GM21390 (cell line): ENCODE data around the gene FOLR2.
"Not testable (repeated sequence)": the region's sequence is repeated elsewhere in the genome, so short reads cannot be mapped to it uniquely, and the experiment has no call there.

Experiments
- ATAC-seq: cut with Tn5 transposase; IDR thresholded peaks from one replicate; pipeline ENCODE4 v1.9.1; 2021; ENCODE audit not compliant: unreplicated experiment

FOLR2 gene

DNA sequence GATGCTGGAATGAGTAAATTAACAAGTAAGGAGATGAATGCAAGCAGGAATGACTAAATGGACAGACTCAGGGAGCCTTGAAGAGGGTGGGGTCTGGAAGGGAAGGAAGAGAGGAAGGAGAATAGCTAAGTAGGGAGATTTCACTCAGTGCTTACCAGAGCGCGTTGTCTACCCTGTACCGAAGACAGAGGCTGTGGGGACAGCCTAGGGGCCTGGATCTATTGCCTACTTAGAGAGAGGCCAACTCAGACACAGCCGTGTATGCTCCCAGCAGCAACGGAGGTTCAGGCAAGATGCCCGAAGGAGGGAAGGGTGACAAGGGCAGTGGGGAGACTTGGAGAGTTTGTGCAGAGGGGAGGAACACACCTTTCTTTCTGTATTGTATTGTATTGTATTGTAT lies at the start of gene FOLR2:
Gene FOLR2, plus strand, starts transcription at position 157 of the 400 bp plus-strand sequence. CDS start 1,791 bp downstream, outside the sequence.
- ATAC-seq, result no peak

GRCh38 chr11:72169046-72169555 lies 47.5 kb upstream of the FOLR2 start:
- ATAC-seq, result not testable (repeated sequence)

DNA sequence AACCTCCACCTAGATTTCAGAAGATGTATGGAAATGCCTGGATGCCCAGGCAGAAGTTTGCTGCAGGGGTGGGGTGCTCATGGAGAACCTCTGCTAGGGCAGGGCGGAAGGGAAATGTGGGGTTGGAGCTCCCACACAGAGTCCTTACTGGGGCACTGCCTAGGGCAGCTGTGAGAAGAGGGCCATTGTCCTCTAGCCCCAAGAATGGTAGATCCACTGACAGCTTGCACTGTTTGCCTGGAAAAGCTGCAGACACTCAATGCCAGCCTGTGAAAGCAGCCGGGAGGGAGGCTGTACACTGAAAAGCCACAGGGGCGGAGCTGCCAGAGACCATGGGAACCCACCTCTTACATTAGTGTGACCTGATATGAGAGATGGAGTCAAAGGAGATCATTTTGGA lies 46.8 kb upstream of the FOLR2 start:
- ATAC-seq, result not testable (repeated sequence)

DNA sequence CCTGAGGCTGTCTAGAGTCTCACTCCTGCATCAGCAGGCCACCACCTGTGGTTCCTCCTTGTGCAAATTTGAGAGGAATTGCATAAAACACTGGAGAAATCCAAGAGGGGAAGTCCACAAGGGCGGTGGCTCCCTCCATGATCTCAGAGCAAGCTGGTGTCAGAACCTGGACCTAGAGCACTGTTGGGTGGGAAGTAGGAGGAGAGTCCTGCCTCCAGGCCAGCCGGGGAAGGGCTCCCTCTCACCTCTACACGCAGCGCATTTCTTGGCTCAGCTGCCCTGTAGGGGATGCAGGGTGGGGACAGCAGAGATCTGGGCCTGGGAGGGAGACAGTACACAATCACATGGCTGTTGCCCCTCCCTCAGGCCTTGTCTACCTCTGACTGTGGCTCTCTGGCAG lies 44.6 kb upstream of the FOLR2 start:
- ATAC-seq, result not testable (repeated sequence)

DNA sequence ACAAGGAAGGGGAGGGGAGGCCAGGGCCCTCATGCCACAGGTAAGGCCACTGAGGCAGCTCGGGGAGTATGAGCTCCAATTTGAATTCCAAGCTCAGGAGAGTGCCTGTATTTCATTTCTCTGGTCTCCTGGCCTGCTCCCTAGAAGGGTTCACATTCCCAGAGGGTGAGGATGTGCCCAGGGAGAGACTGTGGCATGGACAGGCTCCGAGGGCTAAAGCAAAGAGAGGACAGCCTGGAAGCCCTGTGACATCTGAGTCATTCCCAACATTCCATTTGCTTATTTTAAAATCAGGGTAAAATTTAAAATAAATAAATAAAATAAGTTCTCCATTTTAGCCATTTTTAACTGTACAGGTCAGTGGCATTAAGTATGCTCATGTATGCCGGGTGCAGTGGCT lies 43.3 kb upstream of the FOLR2 start:
- ATAC-seq, result no peak

DNA sequence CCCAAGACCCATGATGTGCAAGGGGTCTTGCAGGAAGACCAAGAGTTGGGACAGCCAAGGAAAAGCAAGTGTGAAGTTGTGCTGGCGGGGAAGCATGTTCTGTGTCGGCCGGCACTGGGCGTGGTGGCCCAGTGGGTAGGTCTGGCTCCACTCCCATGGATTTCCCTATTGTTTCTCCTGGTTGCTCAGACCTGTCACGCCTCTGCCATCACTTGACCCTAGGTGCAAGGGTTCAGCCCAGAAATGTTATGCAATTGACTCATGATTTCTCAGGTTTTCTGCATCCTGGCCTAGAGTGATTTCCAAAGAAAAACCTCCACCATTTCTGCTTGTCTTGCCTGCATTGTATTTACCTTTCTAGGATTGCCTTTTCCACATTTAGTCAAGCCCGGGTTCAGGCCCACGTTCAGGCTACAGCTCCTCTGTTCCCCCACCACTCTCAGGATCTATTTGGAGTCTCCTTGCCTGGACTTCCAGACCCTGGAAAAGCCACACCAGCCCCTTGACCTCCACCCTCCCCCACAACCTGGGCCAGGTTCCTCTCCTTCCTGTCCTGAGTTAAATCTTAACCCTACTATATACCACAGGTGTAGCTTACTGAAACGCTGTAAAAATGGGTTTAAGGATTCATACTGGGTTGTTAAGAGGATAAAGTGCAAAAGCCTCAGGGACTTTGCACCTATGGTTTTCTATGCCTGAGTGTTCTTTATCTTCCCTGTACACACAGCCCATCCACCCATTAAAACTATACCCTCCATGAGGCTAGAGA lies 42.1 kb upstream of the FOLR2 start:
- ATAC-seq, result no peak

- ATAC-seq, result no peak
Measured at GRCh38 chr11:72177656-72178055, 38.9 kb upstream of the FOLR2 start.

- no peak for ATAC-seq
Measured at GRCh38 chr11:72179049-72179803, 37.4 kb upstream of the FOLR2 start.

GRCh38 chr11:72179804-72180396 lies 36.7 kb upstream of the FOLR2 start:
- ATAC-seq, result no peak

DNA sequence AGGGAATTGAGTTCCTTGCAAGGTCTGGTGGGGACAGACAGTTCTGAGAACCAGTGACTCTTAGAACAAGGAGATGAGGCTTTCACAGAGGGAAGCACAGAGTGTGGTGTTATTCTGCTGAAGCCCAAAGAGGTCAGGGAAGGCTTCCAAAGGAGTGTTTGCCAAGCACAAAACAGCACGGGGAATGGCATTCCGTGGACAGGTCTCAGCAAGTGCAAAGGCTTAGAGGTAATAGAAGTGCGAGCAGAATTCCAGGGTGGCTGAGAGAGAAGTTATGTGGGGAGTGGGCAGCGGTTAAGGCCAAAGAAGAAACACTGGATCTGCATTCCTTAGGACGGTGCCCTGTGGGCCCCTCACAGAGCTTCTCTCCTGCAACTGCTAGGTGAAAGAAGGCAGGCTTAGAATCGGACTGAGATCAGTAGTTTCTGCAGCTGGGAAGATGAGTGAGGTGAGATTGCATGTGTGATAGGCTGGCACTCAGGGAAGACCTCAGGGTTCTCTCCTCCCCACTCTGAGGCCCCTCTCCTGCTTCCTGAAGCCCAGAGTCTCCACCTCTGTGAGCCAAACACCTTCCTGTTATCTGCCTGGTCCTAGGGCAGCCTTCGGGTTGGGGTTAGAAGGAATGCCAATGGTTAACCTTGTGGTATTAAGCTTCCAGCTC lies 35.6 kb upstream of the FOLR2 start:
- ATAC-seq, result not testable (repeated sequence)

GRCh38 chr11:72181553-72181958 lies 35.0 kb upstream of the FOLR2 start:
- not testable (repeated sequence) for ATAC-seq

DNA sequence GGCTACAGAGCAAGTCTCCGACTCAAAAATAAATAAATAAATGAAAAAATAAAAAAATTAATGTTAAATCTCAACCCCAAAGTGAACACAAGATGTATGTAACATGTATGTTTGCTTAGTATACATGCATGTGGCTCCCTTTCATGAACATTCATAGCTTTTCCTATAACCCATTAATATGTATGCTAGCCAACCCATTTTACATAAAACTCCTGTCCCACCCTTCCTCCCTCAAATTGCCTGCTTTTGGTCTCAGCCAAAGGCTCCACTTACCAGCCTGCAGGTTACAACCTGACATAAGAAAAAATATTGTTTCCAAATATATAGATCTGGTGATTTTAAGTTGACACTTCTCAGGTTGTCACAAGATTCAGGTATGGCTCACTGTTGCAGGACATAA lies 28.3 kb upstream of the FOLR2 start:
- ATAC-seq, result no peak

GRCh38 chr11:72189455-72190250 lies 26.9 kb upstream of the FOLR2 start:
- ATAC-seq, result no peak

- no peak for ATAC-seq
Measured at GRCh38 chr11:72190631-72191071, 25.9 kb upstream of the FOLR2 start.

- ATAC-seq, result no peak
Measured at GRCh38 chr11:72191961-72192381, 24.6 kb upstream of the FOLR2 start, which contains the start of gene FOLR1. Gene FOLR1, plus strand, starts transcription at chr11:72192140. Its CDS starts 34 bp downstream, at chr11:72192174.

- no peak for ATAC-seq
Measured at GRCh38 chr11:72195518-72196270, 20.9 kb upstream of the FOLR2 start.

DNA sequence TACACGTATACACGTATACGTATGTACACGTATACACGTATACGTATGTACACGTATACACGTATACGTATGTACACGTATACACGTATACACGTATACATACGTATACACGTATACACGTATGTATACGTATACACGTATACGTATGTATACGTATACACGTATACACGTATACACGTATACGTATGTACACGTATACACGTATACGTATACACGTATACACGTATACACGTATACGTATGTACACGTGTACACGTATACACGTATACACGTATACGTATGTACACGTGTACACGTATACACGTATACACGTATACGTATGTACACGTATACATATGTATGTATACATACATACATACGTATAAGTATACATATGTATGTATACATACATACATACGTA lies 15.1 kb upstream of the FOLR2 start:
- ATAC-seq, result not testable (repeated sequence)

- ATAC-seq, result no peak
Measured at GRCh38 chr11:72202571-72202970, 14.0 kb upstream of the FOLR2 start.

GRCh38 chr11:72203163-72203562 lies 13.4 kb upstream of the FOLR2 start:
- no peak for ATAC-seq
